Hepatocyte (in vitro differentiated cells): Measurements from ENCODE around the gene CFAP221. TPM values are rescaled to one million over a fixed set of nuclear protein-coding genes. Genes with fewer than 3 reads are reported as not detected.

Source experiments
- DNase-seq: peaks from one replicate; pipeline ENCODE4 v3.0.0-alpha.2; 2016; ENCODE audit warnings: low spot score
- H2AFZ ChIP-seq: fragments of 200-600 bp; sonication (generic); 2 replicates; pipeline ENCODE4 v1.6.0; 2016; ENCODE audit warnings: antibody characterized with exemption, mild to moderate bottlenecking
- H3K27ac ChIP-seq: fragments of 200-600 bp; sonication (generic); 2 replicates; pipeline ENCODE4 v1.5.1; 2016; ENCODE audit warnings: mild to moderate bottlenecking
- H3K27me3 ChIP-seq: fragments of 200-600 bp; sonication (generic); 2 replicates; pipeline ENCODE4 v1.6.1; 2016
- H3K36me3 ChIP-seq: fragments of 200-600 bp; sonication (generic); replicated peaks from 2 replicates; pipeline ENCODE4 v1.5.1; 2016; ENCODE audit warnings: low read depth; ENCODE audit not compliant: insufficient read depth
- H3K4me1 ChIP-seq: fragments of 200-600 bp; sonication (generic); 2 replicates; pipeline ENCODE4 v1.5.1; 2016; ENCODE audit warnings: mild to moderate bottlenecking, moderate library complexity; ENCODE audit not compliant: insufficient read depth
- H3K4me2 ChIP-seq: fragments of 200-600 bp; sonication (generic); 2 replicates; pipeline ENCODE4 v1.6.0; 2016
- H3K4me3 ChIP-seq: fragments of 200-600 bp; sonication (generic); 2 replicates; pipeline ENCODE4 v1.5.1; 2016; ENCODE audit warnings: mild to moderate bottlenecking
- H3K79me2 ChIP-seq: fragments of 200-600 bp; sonication (generic); 2 replicates; pipeline ENCODE4 v1.6.0; 2017; ENCODE audit warnings: mild to moderate bottlenecking
- H3K9me2 ChIP-seq: fragments of 200-600 bp; sonication (generic); replicated peaks from 2 replicates; pipeline ENCODE4 v1.6.0; 2017; ENCODE audit warnings: mild to moderate bottlenecking; ENCODE audit not compliant: insufficient read depth
- H3K9me3 ChIP-seq: fragments of 200-600 bp; sonication (generic); 2 replicates; pipeline ENCODE4 v1.5.1; 2016; ENCODE audit warnings: low read depth, mild to moderate bottlenecking
- H4K20me1 ChIP-seq: fragments of 200-600 bp; sonication (generic); 2 replicates; pipeline ENCODE4 v1.6.0; 2016; ENCODE audit warnings: mild to moderate bottlenecking; ENCODE audit not compliant: insufficient read depth, poor library complexity, severe bottlenecking
- CTCF ChIP-seq: fragments of 200-600 bp; sonication (generic); IDR thresholded peaks from 2 replicates; pipeline ENCODE4 v1.5.1; 2016; ENCODE audit warnings: antibody characterized with exemption, mild to moderate bottlenecking; ENCODE audit not compliant: poor library complexity
- EZH2 ChIP-seq: fragments of 200-600 bp; sonication (generic); IDR thresholded peaks from 2 replicates; pipeline ENCODE4 v1.6.1; 2016; ENCODE audit warnings: antibody characterized with exemption, mild to moderate bottlenecking, borderline replicate concordance
- EZH2phosphoT487 ChIP-seq: fragments of 200-600 bp; sonication (generic); IDR thresholded peaks from one replicate; pipeline ENCODE4 v1.6.1; 2018; ENCODE audit warnings: antibody characterized with exemption, mild to moderate bottlenecking, low read depth, moderate library complexity; ENCODE audit not compliant: unreplicated experiment, severe bottlenecking
- WGBS: methylation state at CpG from one replicate; pipeline ENCODE4 v1.1.6; 2016; ENCODE audit warnings: low lambda C conversion rate; ENCODE audit errors: missing lambda C conversion rate; 5-methylcytosine and 5-hydroxymethylcytosine counted together
- polyA plus RNA-seq: library from polyadenylated mRNA; unstranded; fragments of >200 nt; fragmentation: Nextera tagmentation; extraction: Ambion mirVana; gene quantifications from 2 replicates; pipeline ENCODE4 v1.2.1, GENCODE V29; 2016
- total RNA-seq: library from RNA; depleted of rRNA; stranded (reverse); fragments of >200 nt; gene quantifications from 2 replicates; pipeline ENCODE4 v1.2.3, GENCODE V29; 2014

CFAP221 gene
- total and polyA plus RNA-seq, 2 experiments from 2014 or later, result 3.3 to 3.4 TPM

GRCh38 chr2:119531292-119531691, 13.0 kb upstream of the CFAP221 start:
- 57% methylated on average over 3 of the region's 3 CpGs for WGBS
- H3K4me3 ChIP-seq, result no peak overlapping the region
- H3K9me2 ChIP-seq, result no peaks in the 10 kb centered on the region
- peak; percentile 2 for TF ChIP-seq CTCF
- TF ChIP-seq EZH2, result no peak
- no peak overlapping the region for H2AFZ ChIP-seq
- H3K27ac ChIP-seq, result no peak overlapping the region
- no peak for DNase-seq
- no peaks in the 10 kb centered on the region for H3K27me3 ChIP-seq
- H3K4me2 ChIP-seq, result no peak overlapping the region
- no peaks in the 10 kb centered on the region for H3K36me3 ChIP-seq
- H3K4me1 ChIP-seq, result no peaks in the 10 kb centered on the region
- H4K20me1 ChIP-seq, result no peaks in the 10 kb centered on the region
- no peaks in the 10 kb centered on the region for H3K79me2 ChIP-seq
- H3K9me3 ChIP-seq, result peaks cover 11% of the 10 kb centered on the region

- Histone ChIP-seq H3K36me3 (no peaks in the 10 kb centered on the region), H3K79me2 (no peaks in the 10 kb centered on the region), H4K20me1 (no peaks in the 10 kb centered on the region), H3K27ac (no peak overlapping the region), H3K4me2 (no peak overlapping the region), H3K4me3 (no peak overlapping the region), H2AFZ (no peak overlapping the region), H3K9me2 (no peaks in the 10 kb centered on the region), H3K9me3 (peaks cover 11% of the 10 kb centered on the region), H3K27me3 (no peaks in the 10 kb centered on the region), H3K4me1 (no peaks in the 10 kb centered on the region)
- TF ChIP-seq EZH2phosphoT487 (no peak), CTCF (no peak), EZH2 (no peak)
- no peak for DNase-seq
- 80% methylated on average over 1 of the region's 1 CpG for WGBS
Measured at GRCh38 chr2:119533560-119533959, 10.7 kb upstream of the CFAP221 start.

GRCh38 chr2:119536211-119536610, 8.0 kb upstream of the CFAP221 start:
- Histone ChIP-seq H2AFZ (no peak overlapping the region), H3K9me2 (no peaks in the 10 kb centered on the region), H3K4me3 (no peak overlapping the region), H4K20me1 (no peaks in the 10 kb centered on the region), H3K4me2 (no peak overlapping the region), H3K79me2 (no peaks in the 10 kb centered on the region), H3K36me3 (no peaks in the 10 kb centered on the region), H3K27ac (peak overlapping the region; percentile 61), H3K27me3 (no peaks in the 10 kb centered on the region), H3K9me3 (peaks cover 11% of the 10 kb centered on the region), H3K4me1 (no peaks in the 10 kb centered on the region)
- no peak for DNase-seq
- WGBS, result 72% methylated on average over 6 of the region's 6 CpGs
- no peak for TF ChIP-seq EZH2phosphoT487
- TF ChIP-seq CTCF, result no peak
- no peak for TF ChIP-seq EZH2

- Histone ChIP-seq H3K79me2 (no peaks in the 10 kb centered on the region), H3K4me1 (no peaks in the 10 kb centered on the region), H3K27ac (peak overlapping the region; percentile 61), H3K36me3 (no peaks in the 10 kb centered on the region), H4K20me1 (no peaks in the 10 kb centered on the region), H3K9me2 (no peaks in the 10 kb centered on the region), H3K27me3 (no peaks in the 10 kb centered on the region), H2AFZ (no peak overlapping the region), H3K9me3 (peaks cover 11% of the 10 kb centered on the region), H3K4me2 (no peak overlapping the region), H3K4me3 (no peak overlapping the region)
- no peak for TF ChIP-seq EZH2
- TF ChIP-seq CTCF, result no peak
- no peak for TF ChIP-seq EZH2phosphoT487
- no peak for DNase-seq
- WGBS, result 67% methylated on average over 1 of the region's 1 CpG
Measured at GRCh38 chr2:119536707-119537106, 7.5 kb upstream of the CFAP221 start.
